ENCODE data around the gene KRT2. TPM values are rescaled to one million over a fixed set of nuclear protein-coding genes. Genes with fewer than 3 reads are reported as not detected.

KRT2 gene
- total RNA-seq, 1 experiment from 2014 or later, result not detected

DNA sequence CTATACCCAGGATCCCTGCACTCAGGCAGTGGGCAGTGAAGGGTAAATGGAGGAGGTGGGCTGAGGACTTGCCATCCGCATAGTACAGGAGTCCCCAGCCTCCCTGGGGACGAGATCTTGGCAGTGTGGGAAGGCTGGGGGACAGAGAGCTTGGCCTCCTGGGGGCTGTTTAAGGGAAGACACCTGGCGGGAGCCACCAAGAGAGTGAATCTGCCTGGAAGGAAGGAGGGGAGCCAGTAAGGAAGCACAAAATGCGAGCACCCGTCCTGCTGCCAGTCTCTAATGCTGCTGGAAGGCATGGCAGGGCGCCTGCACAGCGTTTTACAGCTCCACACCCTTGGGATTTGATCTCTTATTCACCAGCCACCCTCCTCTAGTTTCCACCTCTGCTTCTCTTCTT is 7.4 kb upstream of the KRT2 start:
- no peaks in the 10 kb centered on the region for H3K27me3 ChIP-seq (ENCODE audit: insufficient read depth, low read depth)
- intact Hi-C loops (cut with micrococcal nuclease; ENCODE audit: unreplicated experiment), result no loop called here
- no peak overlapping the region for H3K4me3 ChIP-seq
- TF ChIP-seq, protein P1, sequence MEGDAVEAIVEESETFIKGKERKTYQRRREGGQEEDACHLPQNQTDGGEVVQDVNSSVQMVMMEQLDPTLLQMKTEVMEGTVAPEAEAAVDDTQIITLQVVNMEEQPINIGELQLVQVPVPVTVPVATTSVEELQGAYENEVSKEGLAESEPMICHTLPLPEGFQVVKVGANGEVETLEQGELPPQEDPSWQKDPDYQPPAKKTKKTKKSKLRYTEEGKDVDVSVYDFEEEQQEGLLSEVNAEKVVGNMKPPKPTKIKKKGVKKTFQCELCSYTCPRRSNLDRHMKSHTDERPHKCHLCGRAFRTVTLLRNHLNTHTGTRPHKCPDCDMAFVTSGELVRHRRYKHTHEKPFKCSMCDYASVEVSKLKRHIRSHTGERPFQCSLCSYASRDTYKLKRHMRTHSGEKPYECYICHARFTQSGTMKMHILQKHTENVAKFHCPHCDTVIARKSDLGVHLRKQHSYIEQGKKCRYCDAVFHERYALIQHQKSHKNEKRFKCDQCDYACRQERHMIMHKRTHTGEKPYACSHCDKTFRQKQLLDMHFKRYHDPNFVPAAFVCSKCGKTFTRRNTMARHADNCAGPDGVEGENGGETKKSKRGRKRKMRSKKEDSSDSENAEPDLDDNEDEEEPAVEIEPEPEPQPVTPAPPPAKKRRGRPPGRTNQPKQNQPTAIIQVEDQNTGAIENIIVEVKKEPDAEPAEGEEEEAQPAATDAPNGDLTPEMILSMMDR (conservative IDR thresholded peaks at IDR 0.05), result no peak
- no peak for TF ChIP-seq EZH2 (IDR thresholded peaks at IDR 0.05; ENCODE audit: low read depth)
- no peaks in the 10 kb centered on the region for H3K36me3 ChIP-seq (ENCODE audit: low read depth)
- no peaks in the 10 kb centered on the region for H4K20me1 ChIP-seq (ENCODE audit: insufficient read depth)
- peaks cover 21% of the 10 kb centered on the region for H3K4me1 ChIP-seq (replicated peaks; ENCODE audit: insufficient read depth)
- no TSS peak for BruUV-seq (replicated peaks)
- peaks cover 19% of the 10 kb centered on the region; the same call in 1 of the 2 replicates for H3F3A ChIP-seq (ENCODE audit: insufficient read depth, low read depth)
- H3K9me2 ChIP-seq (ENCODE audit: insufficient read depth), result no peaks in the 10 kb centered on the region
- no peak overlapping the region for H3K4me2 ChIP-seq
- DNase-seq, result no peak
- H2AFZ ChIP-seq, result no peak overlapping the region
- ChIA-PET CTCF (no interaction called here), POLR2A (ENCODE audit: unreplicated experiment) (no interaction called here)
- no peak overlapping the region for H3K27ac ChIP-seq
- no peaks in the 10 kb centered on the region for H3K79me2 ChIP-seq (ENCODE audit: low read depth)
- H3K9me3 ChIP-seq (ENCODE audit: insufficient read depth, low read depth), result no peaks in the 10 kb centered on the region

DNA sequence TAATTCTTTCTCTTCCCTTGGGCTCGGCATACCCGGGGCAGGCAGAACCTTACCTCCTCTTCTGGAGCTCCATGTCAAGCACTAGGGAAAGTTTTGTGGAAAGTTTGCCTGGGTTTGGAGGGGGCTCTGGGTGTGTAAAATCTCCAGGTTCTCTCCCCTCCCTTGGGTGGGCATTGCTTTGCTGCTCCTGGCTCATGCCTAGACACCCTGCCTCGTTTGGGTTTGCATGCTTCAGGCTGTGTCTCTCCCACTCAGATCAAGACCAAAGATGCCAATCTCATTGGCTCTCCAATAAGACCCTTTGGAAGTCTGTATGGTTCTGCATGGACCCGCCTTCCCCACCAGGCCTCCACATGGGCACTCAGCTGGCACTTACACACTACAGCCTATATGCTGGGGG is 6.2 kb upstream of the KRT2 start:
- Histone ChIP-seq H3K36me3 (ENCODE audit: low read depth) (no peaks in the 10 kb centered on the region), H3K79me2 (ENCODE audit: low read depth) (no peaks in the 10 kb centered on the region), H3K27ac (no peak overlapping the region), H3K27me3 (ENCODE audit: insufficient read depth, low read depth) (no peaks in the 10 kb centered on the region), H4K20me1 (ENCODE audit: insufficient read depth) (no peaks in the 10 kb centered on the region), H3K4me2 (no peak overlapping the region), H2AFZ (no peak overlapping the region), H3F3A (ENCODE audit: insufficient read depth, low read depth) (peaks cover 19% of the 10 kb centered on the region; the same call in 1 of the 2 replicates), H3K9me3 (ENCODE audit: insufficient read depth, low read depth) (no peaks in the 10 kb centered on the region), H3K4me1 (replicated peaks; ENCODE audit: insufficient read depth) (peaks cover 23% of the 10 kb centered on the region), H3K4me3 (no peak overlapping the region), H3K9me2 (ENCODE audit: insufficient read depth) (no peaks in the 10 kb centered on the region)
- BruUV-seq (replicated peaks), result no TSS peak
- no peak for DNase-seq
- POLR2A ChIA-PET (ENCODE audit: unreplicated experiment), result no interaction called here
- intact Hi-C loops (cut with micrococcal nuclease; ENCODE audit: unreplicated experiment), result no loop called here
- CTCF ChIA-PET, result no interaction called here
- TF ChIP-seq, protein P1 (conservative IDR thresholded peaks at IDR 0.05), result no peak
- TF ChIP-seq EZH2 (IDR thresholded peaks at IDR 0.05; ENCODE audit: low read depth), result no peak

DNA sequence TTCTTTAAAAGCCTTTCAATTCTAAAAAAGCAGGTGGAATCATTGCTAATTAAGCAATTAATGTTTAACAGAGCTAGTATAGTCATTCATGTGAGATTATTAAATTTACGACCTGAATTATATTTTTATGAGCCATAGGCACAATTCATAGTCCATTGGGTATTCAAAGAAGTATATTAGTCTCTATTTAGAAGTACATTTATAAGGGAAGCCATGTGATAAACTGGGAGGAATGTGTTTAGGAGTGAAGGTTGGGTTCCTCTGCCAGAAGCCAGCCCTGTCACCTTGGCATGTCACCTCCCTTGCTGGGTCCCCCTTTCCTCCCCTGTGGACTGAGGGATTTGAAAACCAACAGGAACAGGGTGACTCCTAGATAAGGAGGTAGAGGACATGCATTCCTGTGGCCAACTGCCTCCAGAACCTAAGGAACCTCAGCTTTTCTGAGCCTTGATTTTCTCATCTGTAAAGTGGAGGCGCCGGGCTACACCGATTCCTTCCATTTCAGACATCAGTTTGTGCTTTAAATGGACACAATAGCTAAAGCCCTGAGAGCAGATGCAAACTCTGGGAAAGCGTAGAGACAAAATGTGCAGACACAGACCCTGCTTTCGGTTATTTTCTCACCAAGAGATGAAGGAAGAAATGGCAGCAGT is 5.4 kb upstream of the KRT2 start:
- Histone ChIP-seq H3K4me2 (no peak overlapping the region), H3F3A (ENCODE audit: insufficient read depth, low read depth) (peaks cover 19% of the 10 kb centered on the region; the same call in 1 of the 2 replicates), H3K27me3 (ENCODE audit: insufficient read depth, low read depth) (no peaks in the 10 kb centered on the region), H3K4me3 (no peak overlapping the region), H2AFZ (no peak overlapping the region), H3K9me2 (ENCODE audit: insufficient read depth) (no peaks in the 10 kb centered on the region), H3K9me3 (ENCODE audit: insufficient read depth, low read depth) (no peaks in the 10 kb centered on the region), H3K27ac (no peak overlapping the region), H3K36me3 (ENCODE audit: low read depth) (no peaks in the 10 kb centered on the region), H3K4me1 (replicated peaks; ENCODE audit: insufficient read depth) (peaks cover 23% of the 10 kb centered on the region), H3K79me2 (ENCODE audit: low read depth) (no peaks in the 10 kb centered on the region), H4K20me1 (ENCODE audit: insufficient read depth) (no peaks in the 10 kb centered on the region)
- BruUV-seq (replicated peaks), result no TSS peak
- ChIA-PET POLR2A (ENCODE audit: unreplicated experiment) (interaction anchor here (0.5 kb wide), 1 partner anchor 414 kb away, joined by 3 read pairs; no protein-coding TSS in a partner anchor), CTCF (no interaction called here)
- DNase-seq, result no peak
- TF ChIP-seq, protein P1 (conservative IDR thresholded peaks at IDR 0.05), result no peak
- no peak for TF ChIP-seq EZH2 (IDR thresholded peaks at IDR 0.05; ENCODE audit: low read depth)
- intact Hi-C loops (cut with micrococcal nuclease; ENCODE audit: unreplicated experiment), result no loop called here
